Measurements from ENCODE around the gene OPHN1. TPM values are rescaled to one million over a fixed set of nuclear protein-coding genes. Genes with fewer than 3 reads are reported as not detected.

Gene OPHN1
- total RNA-seq, 1 donor from 2014 or later, result 3.7 TPM

GRCh38 chrX:68121371-68121770 is 311.9 kb downstream of the OPHN1 start:
- no peak for FAIRE-seq

GRCh38 chrX:68115371-68115770 is 317.9 kb downstream of the OPHN1 start:
- Mint-ChIP-seq H3K36me3 (ENCODE audit: low read depth, unreplicated experiment) (no peaks in the 10 kb centered on the region), H3K27ac (ENCODE audit: unreplicated experiment) (no peak overlapping the region), H3K4me3 (ENCODE audit: unreplicated experiment) (no peak overlapping the region), H3K4me1 (ENCODE audit: low read depth, unreplicated experiment) (no peaks in the 10 kb centered on the region), H3K27me3 (ENCODE audit: low read depth, unreplicated experiment) (no peaks in the 10 kb centered on the region), H3K9me3 (ENCODE audit: unreplicated experiment) (no peaks in the 10 kb centered on the region)
- DNase-seq (ENCODE audit: low read depth), result no peak
- Histone ChIP-seq H3K4me2 (ENCODE audit: low read length) (no peak overlapping the region), H3K27me3 (ENCODE audit: insufficient read depth, low read length) (no peaks in the 10 kb centered on the region), H3K36me3 (ENCODE audit: insufficient read depth, low read length) (no peaks in the 10 kb centered on the region), H2AFZ (ENCODE audit: low read depth, low read length) (no peak overlapping the region), H3K4me3 (ENCODE audit: insufficient read depth, low read depth, low read length) (no peak overlapping the region), H3K79me2 (ENCODE audit: insufficient read depth, low read length) (no peaks in the 10 kb centered on the region), H3K4me1 (ENCODE audit: insufficient read depth, low read length) (peaks cover 12% of the 10 kb centered on the region), H3K9me3 (ENCODE audit: insufficient read depth, low read depth, low read length) (no peaks in the 10 kb centered on the region), H3K27ac (ENCODE audit: low read depth, low read length) (no peak overlapping the region), H4K20me1 (ENCODE audit: insufficient read depth, low read length) (no peaks in the 10 kb centered on the region), H3K9ac (ENCODE audit: low read length) (no peak overlapping the region)
- FAIRE-seq, result peak; percentile 87
- no peak for TF ChIP-seq CTCF (IDR thresholded peaks at IDR 0.05; ENCODE audit: insufficient read depth, low read depth, low read length)
- TF ChIP-seq EZH2 (IDR thresholded peaks at IDR 0.05; ENCODE audit: insufficient read depth, low read length), result no peak

More at GRCh38 chrX:68121371-68121770, 311.9 kb downstream of the OPHN1 start:
- H3K4me1 ChIP-seq (ENCODE audit: insufficient read depth, low read length), result no peaks in the 10 kb centered on the region
- Mint-ChIP-seq H3K4me3 (ENCODE audit: unreplicated experiment) (no peak overlapping the region), H3K27ac (ENCODE audit: unreplicated experiment) (no peak overlapping the region), H3K27me3 (ENCODE audit: low read depth, unreplicated experiment) (no peaks in the 10 kb centered on the region), H3K9me3 (ENCODE audit: unreplicated experiment) (no peaks in the 10 kb centered on the region), H3K36me3 (ENCODE audit: low read depth, unreplicated experiment) (no peaks in the 10 kb centered on the region), H3K4me1 (ENCODE audit: low read depth, unreplicated experiment) (no peaks in the 10 kb centered on the region)
- H3K27me3 ChIP-seq (ENCODE audit: insufficient read depth, low read length), result no peaks in the 10 kb centered on the region
- H3K27ac ChIP-seq (ENCODE audit: low read depth, low read length), result no peak overlapping the region
- no peak for DNase-seq (ENCODE audit: low read depth)
- H3K9ac ChIP-seq (ENCODE audit: low read length), result no peak overlapping the region
- no peak overlapping the region for H3K4me2 ChIP-seq (ENCODE audit: low read length)
- no peaks in the 10 kb centered on the region for H3K9me3 ChIP-seq (ENCODE audit: insufficient read depth, low read depth, low read length)
- TF ChIP-seq CTCF (IDR thresholded peaks at IDR 0.05; ENCODE audit: insufficient read depth, low read depth, low read length), result no peak
- TF ChIP-seq EZH2 (IDR thresholded peaks at IDR 0.05; ENCODE audit: insufficient read depth, low read length), result no peak
- H3K4me3 ChIP-seq (ENCODE audit: insufficient read depth, low read depth, low read length), result no peak overlapping the region
- no peaks in the 10 kb centered on the region for H3K36me3 ChIP-seq (ENCODE audit: insufficient read depth, low read length)
- H2AFZ ChIP-seq (ENCODE audit: low read depth, low read length), result no peak overlapping the region
- no peaks in the 10 kb centered on the region for H4K20me1 ChIP-seq (ENCODE audit: insufficient read depth, low read length)
- no peaks in the 10 kb centered on the region for H3K79me2 ChIP-seq (ENCODE audit: insufficient read depth, low read length)

- H3K27me3 Mint-ChIP-seq (ENCODE audit: low read depth, unreplicated experiment), result no peaks in the 10 kb centered on the region
- Histone ChIP-seq H3K4me1 (ENCODE audit: insufficient read depth, low read length) (peaks cover 12% of the 10 kb centered on the region), H3K4me3 (ENCODE audit: insufficient read depth, low read depth, low read length) (no peak overlapping the region), H4K20me1 (ENCODE audit: insufficient read depth, low read length) (no peaks in the 10 kb centered on the region), H2AFZ (ENCODE audit: low read depth, low read length) (no peak overlapping the region), H3K79me2 (ENCODE audit: insufficient read depth, low read length) (no peaks in the 10 kb centered on the region), H3K4me2 (ENCODE audit: low read length) (no peak overlapping the region), H3K9me3 (ENCODE audit: insufficient read depth, low read depth, low read length) (no peaks in the 10 kb centered on the region), H3K27me3 (ENCODE audit: insufficient read depth, low read length) (no peaks in the 10 kb centered on the region), H3K36me3 (ENCODE audit: insufficient read depth, low read length) (no peaks in the 10 kb centered on the region), H3K27ac (ENCODE audit: low read depth, low read length) (no peak overlapping the region), H3K9ac (ENCODE audit: low read length) (no peak overlapping the region)
- H3K27ac Mint-ChIP-seq (ENCODE audit: unreplicated experiment), result no peak overlapping the region
- no peaks in the 10 kb centered on the region for H3K36me3 Mint-ChIP-seq (ENCODE audit: low read depth, unreplicated experiment)
- DNase-seq (ENCODE audit: low read depth) (peak; percentile 23), FAIRE-seq (peak; percentile 88)
- H3K4me1 Mint-ChIP-seq (ENCODE audit: low read depth, unreplicated experiment), result no peaks in the 10 kb centered on the region
- H3K4me3 Mint-ChIP-seq (ENCODE audit: unreplicated experiment), result no peak overlapping the region
- no peaks in the 10 kb centered on the region for H3K9me3 Mint-ChIP-seq (ENCODE audit: unreplicated experiment)
- TF ChIP-seq EZH2 (IDR thresholded peaks at IDR 0.05; ENCODE audit: insufficient read depth, low read length), result no peak
- TF ChIP-seq CTCF (IDR thresholded peaks at IDR 0.05; ENCODE audit: insufficient read depth, low read depth, low read length), result no peak
Observed at GRCh38 chrX:68114573-68115129, 318.6 kb downstream of the OPHN1 start.
